DOHH2 (cell line): ENCODE measurements around the gene SAMD10.
"Not testable (repeated sequence)": the region's sequence is repeated elsewhere in the genome, so short reads cannot be mapped to it uniquely, and the experiment has no call there.

ENCODE experiments used
- H3F3A ChIP-seq: fragments of 200-600 bp; sonication (generic), shearing (Covaris generic); 2 replicates; pipeline ENCODE4 v1.6.0; 2016; ENCODE audit warnings: antibody characterized with exemption, mild to moderate bottlenecking; ENCODE audit not compliant: control insufficient read depth, insufficient read depth
- H3K27ac ChIP-seq: fragments of 200-600 bp; sonication (generic); 2 replicates; pipeline ENCODE4 v1.5.1; 2014; ENCODE audit warnings: low read depth, mild to moderate bottlenecking, low read length, moderate library complexity
- H3K27me3 ChIP-seq: fragments of 200-600 bp; sonication (generic); 2 replicates; pipeline ENCODE4 v1.6.1; 2014; ENCODE audit warnings: mild to moderate bottlenecking, low read length, mixed read lengths; ENCODE audit not compliant: control insufficient read depth
- H3K36me3 ChIP-seq: fragments of 200-600 bp; sonication (generic); 2 replicates; pipeline ENCODE4 v1.6.1; 2014; ENCODE audit warnings: mild to moderate bottlenecking, low read length, moderate library complexity, mixed read lengths; ENCODE audit not compliant: control insufficient read depth
- H3K4me1 ChIP-seq: fragments of 200-600 bp; sonication (generic); 2 replicates; pipeline ENCODE4 v1.6.1; 2014; ENCODE audit warnings: mild to moderate bottlenecking, low read length, mixed read lengths; ENCODE audit not compliant: control insufficient read depth
- H3K4me2 ChIP-seq: fragments of 200-600 bp; sonication (generic); 2 replicates; pipeline ENCODE4 v1.6.0; 2014; ENCODE audit warnings: mild to moderate bottlenecking, low read length, moderate library complexity
- H3K4me3 ChIP-seq: fragments of 200-600 bp; sonication (generic); 2 replicates; pipeline ENCODE4 v1.5.1; 2014; ENCODE audit warnings: mild to moderate bottlenecking, low read length, mixed read lengths
- H3K79me2 ChIP-seq: fragments of 200-600 bp; sonication (generic); 2 replicates; pipeline ENCODE4 v1.6.1; 2014; ENCODE audit warnings: mild to moderate bottlenecking, low read length, mixed read lengths; ENCODE audit not compliant: control insufficient read depth
- H3K9me2 ChIP-seq: fragments of 200-600 bp; sonication (generic); replicated peaks from 2 replicates; pipeline ENCODE4 v1.6.1; 2014; ENCODE audit warnings: mild to moderate bottlenecking, low read length, mixed read lengths; ENCODE audit not compliant: control insufficient read depth
- H3K9me3 ChIP-seq: fragments of 200-600 bp; sonication (generic); 2 replicates; pipeline ENCODE4 v1.6.1; 2014; ENCODE audit warnings: antibody characterized with exemption, low read length, mixed read lengths; ENCODE audit not compliant: control insufficient read depth, insufficient read depth
- H4K20me1 ChIP-seq: fragments of 200-600 bp; sonication (generic); 2 replicates; pipeline ENCODE4 v1.6.0; 2014; ENCODE audit warnings: low read depth, mild to moderate bottlenecking, antibody characterized with exemption, low read length, moderate library complexity; ENCODE audit not compliant: control insufficient read depth, insufficient read depth
- CTCF ChIP-seq: fragments of 200-600 bp; sonication (generic); IDR thresholded peaks from one replicate; pipeline ENCODE4 v1.5.1; 2014; ENCODE audit warnings: antibody characterized with exemption, mild to moderate bottlenecking, low read depth, low read length; ENCODE audit not compliant: poor library complexity, severe bottlenecking
- EZH2phosphoT487 ChIP-seq: fragments of 200-600 bp; sonication (generic); IDR thresholded peaks from 2 replicates; pipeline ENCODE4 v1.6.1; 2017; ENCODE audit warnings: borderline replicate concordance, mild to moderate bottlenecking, antibody characterized with exemption, low read length, moderate library complexity, mixed read lengths

SAMD10 gene

GRCh38 chr20:63973636-63974401, 5.6 kb downstream of the SAMD10 start:
- peaks cover 25% of the 10 kb centered on the region for H3K36me3 ChIP-seq
- peaks cover 15% of the 10 kb centered on the region for H3F3A ChIP-seq
- 0 out of 2 replicates have a peak overlapping the region, but pooled peaks have one; percentile 5 for H3K4me2 ChIP-seq
- peak; percentile 97 for TF ChIP-seq CTCF
- no peak for TF ChIP-seq EZH2phosphoT487
- no peaks in the 10 kb centered on the region for H3K9me3 ChIP-seq
- no peak overlapping the region for H3K27ac ChIP-seq
- H4K20me1 ChIP-seq: no peaks in the 10 kb centered on the region
- H3K4me3 ChIP-seq: no peak overlapping the region
- H3K9me2 ChIP-seq: no peaks in the 10 kb centered on the region
- H3K27me3 ChIP-seq: no peaks in the 10 kb centered on the region
- peaks cover 13% of the 10 kb centered on the region for H3K79me2 ChIP-seq
- peaks cover 47% of the 10 kb centered on the region for H3K4me1 ChIP-seq

GRCh38 chr20:63973160-63973479, 6.3 kb downstream of the SAMD10 start:
- Histone ChIP-seq H3K36me3 (peaks cover 31% of the 10 kb centered on the region), H3K9me3 (no peaks in the 10 kb centered on the region), H4K20me1 (no peaks in the 10 kb centered on the region), H3K4me3 (no peak overlapping the region), H3K27me3 (no peaks in the 10 kb centered on the region), H3K9me2 (no peaks in the 10 kb centered on the region), H3K79me2 (peaks cover 16% of the 10 kb centered on the region), H3K27ac (no peak overlapping the region), H3K4me1 (peaks cover 47% of the 10 kb centered on the region), H3F3A (peaks cover 11% of the 10 kb centered on the region), H3K4me2 (no peak overlapping the region)
- TF ChIP-seq EZH2phosphoT487 (no peak), CTCF (no peak)

- Histone ChIP-seq H3K9me2 (no peaks in the 10 kb centered on the region), H3K4me1 (peaks cover 42% of the 10 kb centered on the region), H3K4me2 (peak overlapping the region; percentile 16; the same call in 1 of the 2 replicates), H3K79me2 (peaks cover 17% of the 10 kb centered on the region), H3K9me3 (no peaks in the 10 kb centered on the region), H3K27ac (no peak overlapping the region), H3F3A (peaks cover 9% of the 10 kb centered on the region), H3K4me3 (no peak overlapping the region), H3K36me3 (peaks cover 34% of the 10 kb centered on the region), H4K20me1 (no peaks in the 10 kb centered on the region), H3K27me3 (no peaks in the 10 kb centered on the region)
- TF ChIP-seq EZH2phosphoT487 (no peak), CTCF (no peak)
Measured at GRCh38 chr20:63972312-63973159, 6.9 kb downstream of the SAMD10 start.

- peak overlapping the region; percentile 16; the same call in 1 of the 2 replicates for H3K4me2 ChIP-seq
- H3K27ac ChIP-seq, H3K9me2 ChIP-seq, H3K9me3 ChIP-seq, H3K4me3 ChIP-seq, H3F3A ChIP-seq, H3K27me3 ChIP-seq, H4K20me1 ChIP-seq: not testable (repeated sequence)
- H3K4me1 ChIP-seq: peaks cover 42% of the 10 kb centered on the region
- peaks cover 17% of the 10 kb centered on the region for H3K79me2 ChIP-seq
- H3K36me3 ChIP-seq: peaks cover 40% of the 10 kb centered on the region
Measured at GRCh38 chr20:63971960-63972311, 7.5 kb downstream of the SAMD10 start.
